ENCODE data around the gene IFI35. TPM values are rescaled to one million over a fixed set of nuclear protein-coding genes. Genes with fewer than 3 reads are reported as not detected.
"Not testable (repeated sequence)": the region's sequence is repeated elsewhere in the genome, so short reads cannot be mapped to it uniquely, and the experiment has no call there.

The IFI35 gene
- total RNA-seq, 6 donors from 2014 or later, result 17.8 to 69.0 (median 45.4) TPM

DNA sequence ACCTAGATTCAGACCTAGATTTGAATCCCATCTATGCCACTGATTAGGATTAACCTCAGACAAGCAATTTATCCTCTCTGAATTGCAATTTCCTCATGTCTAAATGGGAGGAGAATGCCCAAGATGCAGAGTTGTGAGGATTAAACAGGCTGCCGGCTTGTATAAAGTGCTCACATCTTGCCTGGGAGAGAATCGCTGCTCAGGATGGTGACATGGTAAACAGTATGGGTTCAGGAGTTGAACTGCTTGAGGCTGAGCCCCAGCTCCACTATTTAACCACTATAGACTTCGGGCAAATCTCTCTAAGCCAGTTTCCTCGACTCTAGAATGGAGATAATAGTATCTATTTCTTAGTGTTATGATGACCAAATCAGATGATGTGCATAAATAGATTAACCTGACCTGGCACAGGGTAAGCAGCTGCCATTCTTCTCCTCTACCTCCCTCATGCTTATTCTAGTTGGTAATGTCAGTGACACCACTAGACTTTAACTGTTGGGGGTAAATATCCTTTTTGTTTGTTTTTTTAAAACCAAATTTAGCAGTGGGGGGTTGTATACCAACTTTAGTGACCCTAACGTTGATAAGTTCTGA is 9.1 kb upstream of the IFI35 start:
- peak overlapping the region; percentile 78 to 96 (median 94) for H3K27ac ChIP-seq
- WGBS, 2 donors, result 15 to 31% methylated on average over 5 of the region's 5 CpGs
- peaks cover 24 to 41% (median 31%) of the 10 kb centered on the region in 4 donors for H3K4me1 ChIP-seq
- TF ChIP-seq POLR2A (IDR thresholded peaks at IDR 0.05) (no peak), POLR2AphosphoS5 (IDR thresholded peaks at IDR 0.05) (no peak), EP300 (IDR thresholded peaks at IDR 0.05) (no peak)
- TF ChIP-seq, protein P1, sequence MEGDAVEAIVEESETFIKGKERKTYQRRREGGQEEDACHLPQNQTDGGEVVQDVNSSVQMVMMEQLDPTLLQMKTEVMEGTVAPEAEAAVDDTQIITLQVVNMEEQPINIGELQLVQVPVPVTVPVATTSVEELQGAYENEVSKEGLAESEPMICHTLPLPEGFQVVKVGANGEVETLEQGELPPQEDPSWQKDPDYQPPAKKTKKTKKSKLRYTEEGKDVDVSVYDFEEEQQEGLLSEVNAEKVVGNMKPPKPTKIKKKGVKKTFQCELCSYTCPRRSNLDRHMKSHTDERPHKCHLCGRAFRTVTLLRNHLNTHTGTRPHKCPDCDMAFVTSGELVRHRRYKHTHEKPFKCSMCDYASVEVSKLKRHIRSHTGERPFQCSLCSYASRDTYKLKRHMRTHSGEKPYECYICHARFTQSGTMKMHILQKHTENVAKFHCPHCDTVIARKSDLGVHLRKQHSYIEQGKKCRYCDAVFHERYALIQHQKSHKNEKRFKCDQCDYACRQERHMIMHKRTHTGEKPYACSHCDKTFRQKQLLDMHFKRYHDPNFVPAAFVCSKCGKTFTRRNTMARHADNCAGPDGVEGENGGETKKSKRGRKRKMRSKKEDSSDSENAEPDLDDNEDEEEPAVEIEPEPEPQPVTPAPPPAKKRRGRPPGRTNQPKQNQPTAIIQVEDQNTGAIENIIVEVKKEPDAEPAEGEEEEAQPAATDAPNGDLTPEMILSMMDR (IDR thresholded peaks at IDR 0.05), result no peak
- no peak for ATAC-seq (ENCODE audit: low FRiP score in 2 of 2)
- no peaks in the 10 kb centered on the region for H3K27me3 ChIP-seq
- no peaks in the 10 kb centered on the region for H3K9me3 ChIP-seq
- peak overlapping the region in 3 of 4 donors; percentile 57 to 92 (median 84) for H3K4me3 ChIP-seq
- DNase-seq, result no peak
- peaks cover 16 to 49% (median 38%) of the 10 kb centered on the region in 4 donors for H3K36me3 ChIP-seq

DNA sequence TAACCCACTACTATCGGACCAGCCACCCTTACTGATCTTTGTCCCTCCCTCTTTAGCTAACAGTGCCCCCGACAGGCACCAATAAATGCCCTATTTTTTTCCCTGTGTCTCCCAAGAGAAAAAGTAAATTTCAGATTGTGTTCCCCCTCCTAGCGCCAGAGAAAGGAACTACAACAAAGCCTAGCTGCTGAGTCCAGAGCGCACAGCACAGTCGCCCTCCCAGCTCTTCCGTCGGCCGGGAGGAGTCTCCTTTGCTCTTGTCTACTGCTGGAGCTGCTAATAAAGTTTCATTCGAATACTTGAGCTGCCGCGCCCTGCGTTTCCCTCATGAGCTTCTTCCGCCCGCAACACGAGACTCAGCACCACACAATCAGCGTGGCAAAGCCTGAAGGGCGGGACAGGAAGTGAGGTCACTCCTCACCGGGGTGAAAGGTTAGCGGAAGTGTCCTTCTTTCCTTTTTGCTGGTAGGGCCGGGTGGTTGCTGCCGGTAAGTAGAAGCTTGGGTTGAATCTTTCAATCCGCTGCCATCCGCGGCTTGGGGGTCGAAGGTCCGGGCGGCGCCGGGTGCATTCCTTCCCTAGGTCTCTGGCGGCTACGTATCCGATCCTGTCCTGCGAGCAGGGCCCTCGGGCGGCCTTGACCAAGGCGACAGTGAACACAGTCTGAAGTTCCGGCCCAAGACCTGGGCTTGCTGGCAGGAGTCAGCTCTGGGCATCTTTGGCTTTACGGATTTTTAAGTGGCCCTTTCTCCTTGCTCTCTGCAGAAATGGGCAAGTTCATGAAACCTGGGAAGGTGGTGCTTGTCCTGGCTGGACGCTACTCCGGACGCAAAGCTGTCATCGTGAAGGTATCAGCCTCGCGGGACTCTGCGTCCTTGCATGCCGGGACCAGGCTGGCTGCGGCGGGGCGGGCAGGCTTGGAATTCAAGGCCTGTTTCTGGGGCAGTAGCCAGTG is 8.3 kb upstream of the IFI35 start, which contains the start of gene RPL27:
Gene RPL27 (plus strand): TSS at position 436 of the 955 bp plus-strand sequence. CDS start 332 bp downstream, at position 768.
- H3K27ac ChIP-seq, result peak within 1 kb of the TSS; percentile 92 to 96 (median 94)
- TF ChIP-seq EP300 (IDR thresholded peaks at IDR 0.05) (peak in 2 of 4 donors; percentile 7 to 79), POLR2AphosphoS5 (IDR thresholded peaks at IDR 0.05) (peak; percentile 93 to 98), POLR2A (IDR thresholded peaks at IDR 0.05) (peak; percentile 67 to 90 (median 80))
- TF ChIP-seq, protein P1 (IDR thresholded peaks at IDR 0.05), result peak; percentile 93 to 95 (median 95)
- ATAC-seq (ENCODE audit: low FRiP score in 2 of 2) (peak; percentile 98), DNase-seq (peak; percentile 91 to 99)
- H3K36me3 ChIP-seq, result peaks cover 21 to 49% (median 38%) of the 10 kb centered on the region in 4 donors
- H3K9me3 ChIP-seq, result no peaks in the 10 kb centered on the region
- peak within 1 kb of the TSS; percentile 57 to 92 (median 74) for H3K4me3 ChIP-seq
- H3K27me3 ChIP-seq, result no peaks in the 10 kb centered on the region
- WGBS, 2 donors, result 0% methylated on average over 22 to 48 of the region's 49 CpGs
- H3K4me1 ChIP-seq, result peaks cover 24 to 41% (median 31%) of the 10 kb centered on the region in 4 donors

DNA sequence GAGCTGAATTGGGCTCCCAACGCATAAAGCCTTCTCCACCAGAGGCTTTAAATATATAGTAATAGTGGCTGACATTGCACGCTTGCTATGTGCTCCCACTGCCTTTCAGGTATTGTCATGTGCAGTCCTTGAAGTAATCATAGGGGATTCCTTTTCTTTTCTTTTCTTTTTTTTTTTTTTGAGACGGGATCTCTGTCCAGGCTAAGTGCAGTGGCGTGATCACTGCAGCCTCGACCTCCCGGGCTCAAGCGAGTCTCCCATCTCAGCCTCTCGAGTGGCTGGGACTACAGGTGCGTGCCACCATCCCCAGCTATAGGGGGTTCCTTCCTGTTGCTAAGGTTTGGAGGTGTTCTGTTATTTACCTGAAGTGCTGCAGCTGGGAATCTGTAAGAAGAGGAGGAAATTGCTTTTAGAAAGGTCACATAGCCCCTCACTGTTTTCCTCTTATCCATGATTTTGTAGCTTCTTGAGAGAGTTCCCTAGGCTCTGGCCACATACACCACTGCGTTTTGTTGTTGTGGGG is 7.5 kb upstream of the IFI35 start:
- TF ChIP-seq POLR2AphosphoS5 (IDR thresholded peaks at IDR 0.05) (no peak), EP300 (IDR thresholded peaks at IDR 0.05) (no peak), POLR2A (IDR thresholded peaks at IDR 0.05) (no peak)
- TF ChIP-seq, protein P1 (IDR thresholded peaks at IDR 0.05), result no peak
- Histone ChIP-seq H3K36me3 (peaks cover 18 to 52% (median 41%) of the 10 kb centered on the region in 4 donors), H3K27ac (peak overlapping the region; percentile 92 to 96 (median 94)), H3K27me3 (no peaks in the 10 kb centered on the region), H3K9me3 (no peaks in the 10 kb centered on the region), H3K4me1 (peaks cover 24 to 41% (median 31%) of the 10 kb centered on the region in 4 donors), H3K4me3 (peak overlapping the region; percentile 57 to 92 (median 74))
- WGBS, 2 donors, result 15 to 24% methylated on average over 10 of the region's 10 CpGs
- DNase-seq, result no peak
- no peak for ATAC-seq (ENCODE audit: low FRiP score in 2 of 2)

DNA sequence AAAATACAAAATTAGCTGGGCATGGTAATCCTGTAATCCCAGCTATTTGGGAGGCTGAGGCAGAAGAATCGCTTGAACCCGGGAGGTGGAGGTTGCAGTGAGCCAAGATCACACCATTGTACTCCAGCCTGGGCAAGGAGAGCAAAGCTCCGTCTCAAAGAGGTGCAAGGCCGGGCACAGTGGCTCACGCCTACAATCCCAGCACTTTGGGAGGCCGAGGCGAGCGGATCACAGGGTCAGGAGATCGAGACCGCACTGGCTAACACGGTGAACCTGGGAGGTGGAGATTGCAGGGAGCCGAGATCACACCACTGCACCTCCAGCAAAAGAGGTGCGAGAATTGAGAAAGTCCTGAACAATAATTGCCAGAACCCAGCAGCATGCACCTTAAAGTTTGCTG is 5.7 kb upstream of the IFI35 start:
- peak overlapping the region; percentile 1 to 94 (median 30) for H3K27ac ChIP-seq
- not testable (repeated sequence) for ATAC-seq (ENCODE audit: low FRiP score in 2 of 2); H3K9me3 ChIP-seq; H3K27me3 ChIP-seq; H3K4me3 ChIP-seq; DNase-seq
- peaks cover 18 to 53% (median 45%) of the 10 kb centered on the region in 4 donors for H3K36me3 ChIP-seq
- H3K4me1 ChIP-seq, result peaks cover 24 to 41% (median 31%) of the 10 kb centered on the region in 4 donors
- WGBS, 2 donors, result 92 to 97% methylated on average over 10 to 13 of the region's 13 CpGs

Data from upper lobe of left lung (tissue), 6 donors.